Lower lobe of right lung (tissue), 2 donors: ENCODE measurements around the gene PXDC1. TPM values are rescaled to one million over a fixed set of nuclear protein-coding genes. Genes with fewer than 3 reads are reported as not detected.

ENCODE experiments used
- ATAC-seq, 2 donors: fragments of 200-7000 bp; cut with Tn5 transposase; one replicate each; pipeline ENCODE4 v1.9.1; 2020 to 2022; ENCODE audit warnings: mild to moderate bottlenecking in 2 of 2, moderate library complexity in 2 of 2
- DNase-seq: peaks from one replicate; pipeline ENCODE4 v3.0.0-alpha.2; 2020
- H3K27ac ChIP-seq: fragments of 200-600 bp; one replicate; pipeline ENCODE4 v1.8.0; 2022
- H3K27me3 ChIP-seq: fragments of 200-600 bp; one replicate; pipeline ENCODE4 v1.8.0; 2022; ENCODE audit warnings: low read depth
- H3K36me3 ChIP-seq: fragments of 200-600 bp; one replicate; pipeline ENCODE4 v1.8.0; 2022; ENCODE audit warnings: mild to moderate bottlenecking
- H3K4me1 ChIP-seq: fragments of 200-600 bp; one replicate; pipeline ENCODE4 v1.8.0; 2022
- H3K4me3 ChIP-seq: fragments of 200-600 bp; one replicate; pipeline ENCODE4 v1.8.0; 2022; ENCODE audit warnings: mild to moderate bottlenecking
- H3K9me3 ChIP-seq: fragments of 200-600 bp; one replicate; pipeline ENCODE4 v1.8.0; 2022
- intact Hi-C: fragments of 100-400 bp; cut with DNase I; formaldehyde crosslinking; loops from one replicate; pipeline ENCODE4 v1.11.0; 2022
- total RNA-seq: library from RNA; stranded (reverse); fragmentation: NEBNext Ultra II Directional; extraction: Animal tissue kit (Norgen Biotek cat#: 25700); gene quantifications from one replicate; pipeline ENCODE4 v1.2.1, GENCODE V29; 2021
- TF ChIP-seq, protein P1 (sequence below): fragments of 200-600 bp; IDR thresholded peaks from one replicate; pipeline ENCODE4 v1.8.0; 2022; ENCODE audit warnings: antibody characterized with exemption, mild to moderate bottlenecking
- donor health status: DM: no; HTN: yes; CAD: no; lungs with severe emphysema.

The PXDC1 gene
- total RNA-seq, 1 donor from 2014 or later: 50.9 TPM

DNA sequence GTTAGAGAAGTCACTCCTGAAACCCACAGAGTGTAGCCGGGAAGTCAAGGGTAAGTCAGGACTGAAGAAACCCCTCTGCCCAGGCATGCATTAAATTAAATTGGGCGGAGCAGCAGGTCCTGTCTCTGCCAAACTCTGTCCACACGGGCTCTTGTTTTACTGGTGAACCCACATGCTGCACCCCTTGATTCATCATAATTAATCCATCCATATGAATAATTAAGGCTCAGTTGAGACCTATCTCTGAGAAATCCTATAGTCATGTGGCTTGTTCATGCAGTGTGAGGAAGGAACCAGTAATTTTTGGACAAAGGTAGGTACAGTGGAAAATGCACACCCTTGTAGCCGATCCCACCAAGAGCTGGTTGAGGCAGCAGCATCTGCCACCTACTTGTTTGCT is 43.0 kb downstream of the PXDC1 start:
- DNase-seq (no peak), ATAC-seq (no peak)

DNA sequence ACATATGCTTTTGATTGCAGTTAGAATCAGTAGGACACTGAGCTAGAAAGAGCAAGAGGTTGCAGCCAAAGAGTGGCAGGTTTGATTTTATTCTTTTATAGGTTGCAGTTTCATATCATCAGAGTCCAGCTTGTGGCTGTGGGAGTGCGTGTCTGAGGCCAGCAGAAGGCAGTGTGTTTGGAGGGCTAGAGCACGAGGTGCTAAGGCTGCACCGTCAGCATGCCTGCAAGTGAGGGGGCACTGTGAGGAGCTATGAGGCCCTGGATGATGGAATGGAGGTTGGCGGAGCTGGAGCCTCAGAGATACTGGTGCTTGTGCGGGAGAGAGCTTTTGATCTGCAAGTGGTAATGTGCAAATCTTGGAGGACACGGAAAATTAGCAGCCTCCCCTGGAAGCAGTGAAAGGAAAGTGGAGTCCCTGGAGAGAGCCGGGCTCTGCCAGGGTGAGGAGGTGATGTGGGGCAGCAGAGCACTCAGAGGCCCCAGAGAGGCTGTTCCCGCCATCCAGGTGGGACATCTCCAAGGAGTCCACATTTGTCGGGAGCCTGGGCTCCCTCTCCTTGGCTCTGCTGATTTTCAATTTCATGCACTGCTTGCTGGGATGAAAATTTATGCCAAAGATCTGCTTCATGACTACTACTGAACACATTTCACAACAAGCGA is 43.6 kb downstream of the PXDC1 start:
- Histone ChIP-seq H3K9me3 (no peaks in the 10 kb centered on the region), H3K27me3 (no peaks in the 10 kb centered on the region), H3K36me3 (no peaks in the 10 kb centered on the region), H3K27ac (no peak overlapping the region), H3K4me1 (no peaks in the 10 kb centered on the region), H3K4me3 (no peak overlapping the region)
- TF ChIP-seq, protein P1, sequence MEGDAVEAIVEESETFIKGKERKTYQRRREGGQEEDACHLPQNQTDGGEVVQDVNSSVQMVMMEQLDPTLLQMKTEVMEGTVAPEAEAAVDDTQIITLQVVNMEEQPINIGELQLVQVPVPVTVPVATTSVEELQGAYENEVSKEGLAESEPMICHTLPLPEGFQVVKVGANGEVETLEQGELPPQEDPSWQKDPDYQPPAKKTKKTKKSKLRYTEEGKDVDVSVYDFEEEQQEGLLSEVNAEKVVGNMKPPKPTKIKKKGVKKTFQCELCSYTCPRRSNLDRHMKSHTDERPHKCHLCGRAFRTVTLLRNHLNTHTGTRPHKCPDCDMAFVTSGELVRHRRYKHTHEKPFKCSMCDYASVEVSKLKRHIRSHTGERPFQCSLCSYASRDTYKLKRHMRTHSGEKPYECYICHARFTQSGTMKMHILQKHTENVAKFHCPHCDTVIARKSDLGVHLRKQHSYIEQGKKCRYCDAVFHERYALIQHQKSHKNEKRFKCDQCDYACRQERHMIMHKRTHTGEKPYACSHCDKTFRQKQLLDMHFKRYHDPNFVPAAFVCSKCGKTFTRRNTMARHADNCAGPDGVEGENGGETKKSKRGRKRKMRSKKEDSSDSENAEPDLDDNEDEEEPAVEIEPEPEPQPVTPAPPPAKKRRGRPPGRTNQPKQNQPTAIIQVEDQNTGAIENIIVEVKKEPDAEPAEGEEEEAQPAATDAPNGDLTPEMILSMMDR: no peak
- DNase-seq (no peak), ATAC-seq (no peak)
- intact Hi-C loops: no loop called here

More for the DNA sequence above, 43.0 kb downstream of the PXDC1 start:
- no peak overlapping the region for H3K27ac ChIP-seq
- intact Hi-C loops: no loop called here
- no peaks in the 10 kb centered on the region for H3K27me3 ChIP-seq
- no peaks in the 10 kb centered on the region for H3K9me3 ChIP-seq
- TF ChIP-seq, protein P1: no peak
- H3K36me3 ChIP-seq: no peaks in the 10 kb centered on the region
- no peak overlapping the region for H3K4me3 ChIP-seq
- H3K4me1 ChIP-seq: no peaks in the 10 kb centered on the region

DNA sequence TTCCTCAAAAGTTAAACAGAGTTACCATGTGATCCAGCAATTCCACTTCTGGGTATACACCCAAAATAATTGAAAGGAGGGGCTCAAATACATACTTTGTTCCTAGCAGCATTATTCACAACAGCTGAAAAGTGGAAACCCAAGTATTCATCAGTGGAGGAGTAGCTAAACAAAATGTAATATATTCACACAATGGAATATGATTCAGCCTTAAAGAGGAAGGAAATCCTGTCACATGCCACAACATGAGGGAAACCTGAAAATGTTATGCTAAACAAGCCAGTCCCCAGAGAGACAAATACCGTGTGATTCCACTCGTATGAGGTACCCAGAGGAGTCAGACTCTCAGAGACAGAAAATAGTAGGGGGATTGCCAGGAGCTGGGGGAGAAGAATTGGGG is 44.5 kb downstream of the PXDC1 start:
- DNase-seq (no peak), ATAC-seq (no peak)
- Histone ChIP-seq H3K4me3 (no peak overlapping the region), H3K36me3 (no peaks in the 10 kb centered on the region), H3K27ac (no peak overlapping the region), H3K27me3 (no peaks in the 10 kb centered on the region), H3K4me1 (no peaks in the 10 kb centered on the region), H3K9me3 (no peaks in the 10 kb centered on the region)
- intact Hi-C loops: no loop called here
- TF ChIP-seq, protein P1: no peak

DNA sequence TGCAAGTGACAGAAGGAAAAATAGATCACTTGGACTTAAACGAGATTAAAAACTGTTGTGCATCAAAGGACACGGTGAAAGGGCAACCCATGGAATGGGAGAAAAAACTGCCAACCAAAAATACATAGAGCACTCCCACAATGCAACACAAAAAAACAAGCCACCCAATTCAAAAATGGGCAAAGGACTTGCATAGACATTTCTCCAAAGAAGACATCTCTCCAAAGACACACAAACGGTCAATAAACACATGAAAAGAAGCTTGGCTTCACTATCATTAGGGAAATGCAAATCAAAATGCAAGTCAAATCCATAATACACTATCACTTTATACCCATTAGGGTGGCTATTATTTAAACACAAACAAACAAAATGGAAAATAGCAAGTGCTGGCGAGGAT is 45.0 kb downstream of the PXDC1 start:
- DNase-seq (no peak), ATAC-seq (no peak)
- H3K4me1 ChIP-seq: no peaks in the 10 kb centered on the region
- H3K27ac ChIP-seq: no peak overlapping the region
- no peaks in the 10 kb centered on the region for H3K27me3 ChIP-seq
- no peak overlapping the region for H3K4me3 ChIP-seq
- H3K9me3 ChIP-seq: no peaks in the 10 kb centered on the region
- intact Hi-C loops: no loop called here
- TF ChIP-seq, protein P1: no peak
- no peaks in the 10 kb centered on the region for H3K36me3 ChIP-seq

DNA sequence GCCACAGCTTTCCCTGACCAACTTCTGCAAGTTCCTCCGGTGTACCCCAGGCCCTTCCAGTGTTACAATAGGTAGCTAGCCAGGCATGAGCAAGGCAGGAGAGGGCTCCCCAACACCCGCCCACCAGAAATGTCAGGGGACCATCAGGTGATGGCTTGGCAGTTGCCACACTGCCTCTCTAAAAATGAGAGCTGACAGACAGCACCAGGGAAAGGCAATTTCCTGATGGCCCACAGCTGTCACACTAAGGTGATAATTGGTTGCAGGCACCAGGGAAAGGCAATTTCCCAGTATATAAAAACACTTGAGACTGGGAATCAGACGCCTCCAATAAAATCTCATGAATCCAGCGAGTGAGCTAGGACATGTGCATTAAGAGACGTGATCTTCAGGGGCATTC is 49.9 kb downstream of the PXDC1 start:
- Histone ChIP-seq H3K9me3 (no peaks in the 10 kb centered on the region), H3K4me1 (no peaks in the 10 kb centered on the region), H3K36me3 (no peaks in the 10 kb centered on the region), H3K27me3 (no peaks in the 10 kb centered on the region), H3K4me3 (no peak overlapping the region), H3K27ac (no peak overlapping the region)
- DNase-seq (no peak), ATAC-seq (no peak)
- TF ChIP-seq, protein P1: no peak
- intact Hi-C loops: no loop called here
